DND-41 (cell line): ENCODE results near the gene RARG.

Experiments used
- CTCF ChIP-seq: IDR thresholded peaks from 2 replicates; pipeline ENCODE4 v1.5.1; 2012; ENCODE audit warnings: borderline replicate concordance, low read length, moderate library complexity, mild to moderate bottlenecking; ENCODE audit not compliant: poor library complexity, severe bottlenecking; ENCODE audit errors: extremely low read depth
- EZH2 ChIP-seq: IDR thresholded peaks from 3 replicates; pipeline ENCODE4 v1.6.1; 2012; ENCODE audit warnings: borderline replicate concordance, low read depth, mild to moderate bottlenecking, moderate library complexity, low read length, inconsistent platforms; ENCODE audit not compliant: severe bottlenecking

GRCh38 chr12:53212931-53213330 lies 19.1 kb downstream of the RARG start:
- TF ChIP-seq CTCF (no peak), EZH2 (no peak)
